Measurements from ENCODE around the gene LNX1.

Gene LNX1

GRCh38 chr4:53573696-53574095 is 17.6 kb downstream of the LNX1 start:
- no peak for DNase-seq

GRCh38 chr4:53572600-53572994 is 18.7 kb downstream of the LNX1 start:
- no peak for DNase-seq

- no peak for DNase-seq
Observed at GRCh38 chr4:53571936-53572599, 19.2 kb downstream of the LNX1 start.

- DNase-seq: peak in 32 of 56 donors; percentile 2 to 80 (median 39)
Observed at GRCh38 chr4:53563824-53564223, 27.5 kb downstream of the LNX1 start.

GRCh38 chr4:53562409-53562808 is 28.9 kb downstream of the LNX1 start:
- DNase-seq: no peak

- no peak for DNase-seq
Observed at GRCh38 chr4:53559021-53559620, 32.2 kb downstream of the LNX1 start.

- DNase-seq: peak in 49 of 56 donors; percentile 2 to 85 (median 50)
Observed at GRCh38 chr4:53558065-53558801, 33.1 kb downstream of the LNX1 start.

GRCh38 chr4:53557669-53558064 is 33.6 kb downstream of the LNX1 start:
- peak in 7 of 56 donors; percentile 36 to 70 (median 45) for DNase-seq

GRCh38 chr4:53556651-53557050 is 34.6 kb downstream of the LNX1 start:
- no peak for DNase-seq

GRCh38 chr4:53553486-53554210 is 37.6 kb downstream of the LNX1 start:
- no peak for DNase-seq

- DNase-seq: no peak
Observed at GRCh38 chr4:53552711-53553110, 38.6 kb downstream of the LNX1 start.

- no peak for DNase-seq
Observed at GRCh38 chr4:53551958-53552357, 39.3 kb downstream of the LNX1 start.

- no peak for DNase-seq
Observed at GRCh38 chr4:53551281-53551864, 39.9 kb downstream of the LNX1 start.

GRCh38 chr4:53548662-53549061 is 42.6 kb downstream of the LNX1 start:
- DNase-seq: no peak

- DNase-seq: no peak
Observed at GRCh38 chr4:53547983-53548382, 43.3 kb downstream of the LNX1 start.

GRCh38 chr4:53545942-53546581 is 45.2 kb downstream of the LNX1 start:
- no peak for DNase-seq

GRCh38 chr4:53545273-53545672 is 46.0 kb downstream of the LNX1 start:
- DNase-seq: peak in 3 of 56 donors; percentile 1 to 12 (median 4)

- no peak for DNase-seq
Observed at GRCh38 chr4:53543561-53543960, 47.7 kb downstream of the LNX1 start.

GRCh38 chr4:53541577-53542206 is 49.6 kb downstream of the LNX1 start:
- peak in 1 of 56 donors; percentile 37 for DNase-seq

GRCh38 chr4:53538756-53539155 is 52.5 kb downstream of the LNX1 start:
- no peak for DNase-seq
